Measurements from ENCODE around the gene HEXD.

Gene HEXD

GRCh38 chr17:82458885-82459424 lies 40.8 kb downstream of the HEXD start:
- TF ChIP-seq CTCF (IDR thresholded peaks at IDR 0.05), result no peak

DNA sequence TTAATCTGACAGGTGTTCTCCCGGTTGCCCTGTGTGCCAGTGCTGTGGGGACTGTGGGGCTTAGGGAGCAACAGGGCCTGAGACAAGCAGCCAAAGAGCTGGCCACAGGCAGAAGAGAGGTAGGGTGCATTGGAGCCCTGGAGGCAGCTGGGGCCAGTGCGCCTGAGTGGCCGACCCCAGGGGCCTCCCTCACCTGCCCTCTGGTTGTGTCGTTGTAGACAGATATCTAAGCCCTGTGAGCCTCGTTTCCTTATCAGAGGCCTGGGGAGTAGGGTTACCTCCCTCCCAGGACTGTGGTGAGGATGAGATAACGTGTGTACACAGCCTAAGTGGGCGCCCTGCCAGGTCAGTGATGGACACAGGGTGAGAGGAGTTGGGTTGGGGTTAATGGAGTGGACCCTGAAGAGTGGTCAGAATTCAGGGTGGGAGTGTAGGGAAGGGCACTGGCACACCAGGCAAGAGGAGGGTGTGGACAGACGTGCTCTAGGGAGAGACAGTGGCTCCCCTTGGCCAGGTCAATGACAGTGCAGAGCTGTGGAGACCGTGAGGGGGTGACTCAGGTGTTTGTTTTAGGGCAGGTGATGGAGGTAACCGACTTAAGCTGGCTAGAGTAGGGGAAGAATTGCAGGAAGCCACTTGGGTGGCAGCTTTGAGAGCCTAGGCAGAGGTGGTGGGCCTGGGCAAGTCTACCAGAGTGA lies 43.8 kb downstream of the HEXD start:
- no peak for TF ChIP-seq CTCF (IDR thresholded peaks at IDR 0.05)

DNA sequence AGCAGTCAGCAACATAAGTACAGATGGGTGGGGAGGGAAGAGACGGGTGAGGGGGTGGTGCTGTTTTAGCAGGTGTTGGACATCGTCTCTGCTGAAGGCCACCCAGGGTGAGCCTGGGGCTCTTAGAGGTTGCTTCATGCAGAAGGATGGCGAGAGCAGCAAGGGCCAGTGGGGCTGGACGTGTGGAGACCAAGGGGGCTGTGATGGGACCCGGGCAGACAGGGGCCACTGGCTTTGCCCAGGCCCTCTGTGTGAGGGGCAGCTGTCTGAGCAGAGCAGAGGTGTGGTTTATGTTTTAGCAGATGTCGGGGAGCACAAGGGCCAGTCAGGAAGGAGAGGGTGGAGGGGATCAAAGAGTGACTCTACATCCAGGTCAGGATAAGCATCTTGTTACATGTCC lies 45.2 kb downstream of the HEXD start:
- TF ChIP-seq CTCF (IDR thresholded peaks at IDR 0.05), result no peak

GRCh38 chr17:82463925-82464566 lies 45.9 kb downstream of the HEXD start:
- no peak for TF ChIP-seq CTCF (IDR thresholded peaks at IDR 0.05)

GRCh38 chr17:82464567-82464929 lies 46.4 kb downstream of the HEXD start:
- TF ChIP-seq CTCF (IDR thresholded peaks at IDR 0.05), result no peak

DNA sequence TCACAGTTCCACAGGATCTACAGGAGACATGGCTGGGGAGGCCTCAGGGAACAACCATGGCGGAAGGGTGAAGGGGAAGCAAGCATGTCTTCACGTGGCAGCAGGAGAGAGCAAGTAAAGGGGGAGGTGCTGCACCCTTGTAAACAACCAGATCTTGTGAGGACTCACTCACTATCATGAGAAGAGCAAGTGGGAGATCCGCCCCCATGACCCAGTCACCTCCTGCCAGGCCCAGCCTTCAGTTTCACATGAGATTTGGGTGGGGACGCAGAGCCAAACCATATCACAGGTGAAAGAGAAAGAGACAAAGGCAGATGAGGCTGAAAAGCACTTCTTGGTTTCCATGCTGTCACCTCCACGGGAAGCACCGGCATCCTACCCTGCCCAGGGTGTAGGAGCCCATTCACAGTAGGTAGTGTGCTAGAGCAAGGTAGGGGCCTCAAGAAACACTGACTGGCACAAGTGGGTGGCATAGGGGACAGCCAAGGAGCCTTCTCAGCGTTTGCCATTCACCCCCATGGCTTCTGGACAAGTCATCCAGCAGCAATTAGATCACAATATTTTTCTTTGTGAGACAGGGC lies 47.0 kb downstream of the HEXD start:
- no peak for TF ChIP-seq CTCF (IDR thresholded peaks at IDR 0.05)

GRCh38 chr17:82468692-82469091 lies 50.5 kb downstream of the HEXD start:
- TF ChIP-seq CTCF (IDR thresholded peaks at IDR 0.05), result no peak
